Skin epidermis (tissue), 12 donors: ENCODE measurements around the gene ADAM23.

Experiments
- H3K27ac ChIP-seq, 21 experiments: fragments of 200-600 bp; sonication (generic) in 11 of 21; one replicate each; pipeline ENCODE4 v1.5.0; 2020; ENCODE audit warnings: mild to moderate bottlenecking in 3 of 21, inconsistent platforms in 2 of 21, moderate library complexity in 2 of 21
- H3K4me3 ChIP-seq, 7 experiments: fragments of 200-600 bp; sonication (generic) in 2 of 7; one replicate each; pipeline ENCODE4 v1.5.0; 2020; ENCODE audit warnings: inconsistent platforms in 2 of 7, mild to moderate bottlenecking in 2 of 7, moderate library complexity in 1 of 7

ADAM23 gene

DNA sequence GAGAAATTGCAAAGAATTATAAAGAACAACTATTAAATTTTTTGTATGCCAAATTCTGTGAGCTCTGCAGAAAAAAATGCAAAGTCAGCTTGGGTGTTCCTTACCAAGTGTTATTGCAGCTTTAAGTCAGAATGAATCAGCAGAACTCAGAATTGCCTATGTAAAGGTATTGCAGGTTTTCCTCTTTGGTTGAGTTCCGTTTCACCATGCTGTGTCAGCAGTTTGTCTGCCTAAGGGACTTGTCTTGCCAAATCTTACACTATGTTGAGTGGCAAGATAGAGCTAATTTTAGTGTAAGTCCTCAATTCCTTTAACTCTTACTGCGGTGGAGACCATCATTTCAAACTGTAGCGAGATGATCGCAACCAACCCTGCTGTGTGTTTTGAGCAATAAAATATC lies 38.8 kb downstream of the ADAM23 start:
- Histone ChIP-seq H3K27ac (no peak overlapping the region), H3K4me3 (no peak overlapping the region)

DNA sequence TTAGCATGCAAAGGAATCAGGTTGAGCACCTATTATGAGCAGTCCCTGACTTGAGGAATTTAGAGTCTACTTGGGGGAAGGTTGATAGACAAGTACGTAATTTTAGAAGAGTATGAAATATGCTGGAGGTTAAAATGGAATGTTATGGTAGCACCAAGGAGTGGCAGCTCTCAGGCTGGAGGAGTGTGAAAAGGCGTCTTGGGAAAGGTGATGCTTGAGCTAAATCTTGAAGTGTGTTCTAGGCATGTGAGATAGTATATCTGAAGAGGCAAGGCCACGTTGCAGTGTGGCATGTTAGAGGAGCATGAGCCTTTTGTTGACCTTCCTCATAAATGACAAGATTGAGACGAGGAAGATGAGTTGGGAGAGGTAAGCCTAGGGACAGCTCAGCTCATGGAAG lies 39.3 kb downstream of the ADAM23 start:
- Histone ChIP-seq H3K4me3 (no peak overlapping the region), H3K27ac (no peak overlapping the region)

DNA sequence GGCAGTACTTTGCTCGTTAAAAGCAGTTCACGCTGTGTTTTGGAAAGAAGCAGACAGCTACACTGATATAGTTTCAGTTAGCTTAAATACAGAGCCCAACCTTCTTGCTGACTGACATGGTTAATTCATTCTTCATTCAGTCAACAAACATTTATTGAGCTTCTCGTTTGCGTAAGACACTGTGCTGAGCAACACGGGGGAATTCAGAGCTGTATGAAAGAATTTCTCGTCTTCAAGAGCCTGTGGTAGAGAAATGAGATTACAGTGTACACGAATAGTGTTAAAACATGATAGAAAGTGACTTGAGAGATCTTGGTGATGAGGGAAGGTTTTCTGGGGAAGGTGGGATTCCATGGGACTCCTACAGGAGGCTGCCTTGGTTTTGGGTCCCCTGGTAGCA lies 44.7 kb downstream of the ADAM23 start:
- Histone ChIP-seq H3K4me3 (no peak overlapping the region), H3K27ac (no peak overlapping the region)

DNA sequence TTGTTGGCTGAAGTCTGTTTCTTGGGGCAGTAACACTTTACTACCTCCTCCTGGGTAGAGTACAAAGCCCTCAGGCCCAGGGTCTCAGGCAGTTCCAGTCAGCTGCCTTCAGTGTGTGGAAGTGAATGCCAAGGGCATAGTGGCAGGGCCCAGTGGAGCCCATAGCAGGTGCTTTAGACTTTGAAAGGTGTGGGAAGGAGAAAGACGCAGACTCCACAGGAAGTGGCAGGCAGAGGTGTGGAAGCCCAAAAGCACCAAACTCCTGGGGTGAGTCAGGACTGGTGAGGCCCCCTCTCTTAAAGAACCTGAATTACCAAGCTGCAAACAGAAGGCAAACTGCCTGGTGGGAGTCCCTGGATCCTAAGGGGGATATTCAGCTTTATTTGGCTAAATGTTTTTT lies 45.3 kb downstream of the ADAM23 start:
- no peak overlapping the region for H3K27ac ChIP-seq
- H3K4me3 ChIP-seq, result no peak overlapping the region

DNA sequence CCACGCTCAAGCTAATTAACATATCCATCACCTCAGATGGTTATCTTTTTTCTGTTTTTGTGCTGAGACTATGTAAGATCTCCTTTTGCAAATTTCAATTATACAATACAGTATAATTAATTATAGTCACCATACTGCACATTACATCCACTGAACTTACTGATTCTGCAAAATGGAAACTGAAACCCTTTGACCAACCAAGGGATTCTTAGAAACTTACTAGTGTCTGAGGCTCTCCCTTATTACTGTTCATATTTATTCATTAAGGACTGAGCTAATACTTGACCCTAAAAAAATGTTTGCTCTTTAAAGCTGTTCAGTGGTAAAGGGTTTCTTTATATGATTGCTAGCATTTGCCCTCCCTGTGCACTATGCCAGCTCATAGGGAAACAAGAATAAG lies 50.7 kb downstream of the ADAM23 start:
- Histone ChIP-seq H3K27ac (no peak overlapping the region), H3K4me3 (no peak overlapping the region)

DNA sequence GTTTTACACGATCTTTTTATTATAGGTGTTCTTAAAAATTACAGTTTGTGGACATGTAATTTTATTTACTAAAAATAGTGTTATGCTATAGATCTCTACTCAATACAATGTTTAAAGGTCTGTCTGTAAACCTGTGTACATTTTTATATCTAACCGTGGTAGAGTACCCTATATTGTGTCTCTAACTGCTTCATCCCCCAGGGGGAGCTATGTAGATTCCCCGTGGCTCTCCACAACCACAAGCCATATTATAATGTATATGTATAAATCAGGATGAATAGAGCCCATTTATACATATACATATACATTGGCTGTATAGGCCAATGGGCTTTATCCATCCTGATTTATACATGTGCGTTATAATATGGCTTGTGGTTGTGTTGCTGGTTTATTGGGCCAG lies 59.4 kb downstream of the ADAM23 start:
- Histone ChIP-seq H3K27ac (no peak overlapping the region), H3K4me3 (no peak overlapping the region)

DNA sequence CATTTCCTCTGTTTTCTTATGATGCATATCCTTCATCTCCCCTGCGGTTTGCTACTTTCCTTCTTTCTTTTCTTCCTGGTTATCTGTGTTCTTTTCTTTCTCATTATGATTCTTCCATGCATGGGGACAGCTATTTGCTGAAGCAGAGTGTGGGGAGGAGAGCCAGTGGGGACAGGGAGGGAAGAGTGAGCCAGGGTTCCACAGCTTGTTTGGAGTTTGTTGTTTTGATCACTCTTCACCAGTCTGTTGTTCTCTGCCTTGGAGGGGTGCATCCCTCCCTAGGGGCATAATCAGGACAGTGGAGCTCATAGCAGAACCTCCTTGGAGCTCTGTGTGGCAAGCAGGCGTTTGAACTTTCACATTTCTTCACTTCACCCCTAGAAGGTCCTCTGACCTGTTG lies 68.0 kb downstream of the ADAM23 start:
- Histone ChIP-seq H3K27ac (no peak overlapping the region), H3K4me3 (no peak overlapping the region)

DNA sequence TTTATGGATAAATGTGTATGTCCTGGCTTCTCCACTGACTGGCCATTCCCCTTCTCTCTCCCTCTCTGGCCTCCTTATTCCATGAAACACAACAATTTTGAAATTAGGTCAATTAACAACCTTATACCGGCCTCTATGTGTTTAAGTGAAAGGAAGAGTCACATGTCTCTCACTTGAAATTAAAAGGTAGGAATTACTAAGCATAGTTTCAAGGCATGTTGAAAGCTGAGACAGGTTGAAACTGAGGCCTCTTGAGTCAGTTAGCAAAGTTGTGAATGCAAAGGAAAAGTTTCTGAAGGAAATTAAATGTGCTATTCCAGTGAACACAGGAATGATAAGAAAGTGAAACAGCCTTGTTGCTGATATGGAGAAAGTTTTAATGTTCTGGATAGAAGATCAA lies 69.7 kb downstream of the ADAM23 start:
- no peak overlapping the region for H3K27ac ChIP-seq
- H3K4me3 ChIP-seq, result no peak overlapping the region

DNA sequence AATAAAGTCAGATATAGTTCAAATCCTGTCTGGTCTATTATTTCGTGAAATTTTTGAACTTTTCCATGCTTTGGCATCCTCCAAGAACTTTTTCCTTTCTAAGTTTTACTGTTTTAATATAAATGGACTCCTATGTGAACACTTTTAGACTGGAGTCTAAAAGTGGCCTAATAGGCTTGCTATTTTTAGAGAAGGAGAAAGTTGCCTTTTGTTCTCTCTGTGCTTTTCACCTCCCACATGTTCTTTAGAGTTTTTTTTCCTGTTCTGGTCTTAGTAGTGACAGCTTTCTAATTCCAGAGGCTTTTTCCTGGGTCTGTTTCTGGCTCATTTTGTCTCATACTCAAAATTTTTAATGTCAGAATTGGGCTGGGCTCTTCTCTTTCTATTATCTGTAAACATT lies 72.2 kb downstream of the ADAM23 start:
- H3K4me3 ChIP-seq, result no peak overlapping the region
- H3K27ac ChIP-seq, result no peak overlapping the region

DNA sequence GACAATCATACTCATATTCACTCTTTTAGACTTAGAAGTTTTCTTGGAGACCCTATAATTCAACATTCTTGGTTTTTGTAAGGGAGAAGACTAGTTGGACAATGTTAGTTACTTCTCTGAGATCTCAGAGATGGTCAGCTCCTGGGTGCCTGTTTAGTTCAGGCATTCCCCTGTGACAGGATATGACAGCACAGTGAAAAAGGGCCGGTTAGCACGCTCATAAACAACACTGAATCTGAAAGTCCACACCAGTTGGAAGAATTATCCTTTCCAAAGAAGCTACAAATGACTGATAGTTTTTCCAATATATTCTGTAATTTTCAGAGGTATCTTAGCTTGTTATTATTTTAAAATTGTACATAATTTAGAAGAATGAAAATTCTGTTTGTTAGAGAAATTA lies 75.7 kb downstream of the ADAM23 start:
- H3K4me3 ChIP-seq, result no peak overlapping the region
- H3K27ac ChIP-seq, result no peak overlapping the region

DNA sequence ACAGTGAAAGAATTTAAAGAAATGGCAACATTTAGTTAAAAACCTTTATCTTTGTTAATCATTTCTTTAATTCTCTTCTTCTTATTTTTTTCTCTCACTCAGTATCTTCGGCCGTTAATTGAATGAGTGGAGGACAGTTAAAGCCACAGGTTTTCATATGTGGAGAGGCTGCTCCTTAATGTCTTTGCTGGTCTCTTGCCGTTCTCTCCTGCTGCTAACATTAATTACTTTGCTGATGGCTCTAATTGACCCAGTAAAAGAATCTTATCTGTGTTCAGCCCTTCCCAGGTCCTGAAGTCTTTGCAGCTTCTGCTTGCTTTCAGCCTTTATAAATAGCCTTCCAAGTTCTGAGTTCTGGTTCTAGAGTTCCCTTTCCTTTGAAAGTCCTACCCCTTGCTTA lies 77.1 kb downstream of the ADAM23 start:
- Histone ChIP-seq H3K4me3 (no peak overlapping the region), H3K27ac (no peak overlapping the region)

DNA sequence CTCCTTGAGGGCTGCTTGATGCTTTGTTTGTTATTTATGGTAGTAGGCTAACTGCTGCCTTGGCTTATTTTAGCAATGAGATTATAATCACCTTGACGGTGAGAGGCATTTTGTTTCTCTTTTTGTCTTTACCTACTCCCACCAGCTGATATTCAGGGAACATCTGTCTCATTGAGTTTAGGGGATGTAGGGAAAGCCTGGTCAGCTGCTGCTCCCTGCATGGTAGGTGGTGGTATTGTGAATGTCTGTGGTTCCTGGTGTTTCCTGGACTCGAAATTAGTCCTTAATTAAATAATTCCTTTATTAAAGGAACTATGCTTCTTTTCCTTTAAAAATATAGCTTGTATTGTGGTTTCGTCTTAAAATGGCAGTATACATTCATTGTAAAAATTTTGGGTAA lies 77.8 kb downstream of the ADAM23 start:
- Histone ChIP-seq H3K27ac (no peak overlapping the region), H3K4me3 (no peak overlapping the region)

DNA sequence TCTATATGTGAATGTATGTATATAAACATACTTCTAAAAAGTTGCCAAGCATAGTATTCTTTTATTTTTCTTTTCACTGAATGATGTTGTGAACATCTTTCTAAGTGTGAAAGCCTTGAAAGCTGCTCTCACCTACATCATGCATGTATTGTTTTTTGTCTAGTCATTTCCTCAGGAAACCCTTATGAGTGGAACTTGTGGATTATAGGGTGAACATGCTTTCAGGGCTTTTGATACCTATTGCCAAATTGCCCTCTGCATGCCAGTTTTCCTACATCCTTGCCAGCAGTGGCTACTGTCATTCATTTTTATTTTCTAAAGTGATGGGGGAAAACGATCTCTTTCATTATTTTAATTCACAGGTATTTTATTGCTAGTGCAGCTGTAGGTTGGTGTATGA lies 78.3 kb downstream of the ADAM23 start:
- Histone ChIP-seq H3K27ac (no peak overlapping the region), H3K4me3 (no peak overlapping the region)

DNA sequence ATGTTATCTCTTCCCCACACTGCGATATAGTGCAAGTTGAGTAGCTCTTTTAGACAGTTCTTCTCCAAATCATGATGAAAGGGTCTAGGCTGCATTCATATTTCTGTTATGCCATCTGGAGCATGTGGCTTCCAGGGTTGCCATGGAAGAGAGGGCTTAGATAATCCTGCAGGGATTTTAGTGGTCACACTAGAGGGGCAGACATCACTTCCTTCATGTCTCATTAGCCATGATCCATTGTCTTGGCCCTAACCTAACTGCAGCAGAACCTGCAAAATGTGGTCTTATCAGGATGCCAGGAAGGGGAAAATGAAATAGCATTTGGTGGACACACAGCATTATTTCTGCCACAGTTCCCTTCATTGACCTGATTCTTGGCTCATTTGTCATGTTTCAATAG lies 83.1 kb downstream of the ADAM23 start:
- no peak overlapping the region for H3K4me3 ChIP-seq
- H3K27ac ChIP-seq, result no peak overlapping the region

DNA sequence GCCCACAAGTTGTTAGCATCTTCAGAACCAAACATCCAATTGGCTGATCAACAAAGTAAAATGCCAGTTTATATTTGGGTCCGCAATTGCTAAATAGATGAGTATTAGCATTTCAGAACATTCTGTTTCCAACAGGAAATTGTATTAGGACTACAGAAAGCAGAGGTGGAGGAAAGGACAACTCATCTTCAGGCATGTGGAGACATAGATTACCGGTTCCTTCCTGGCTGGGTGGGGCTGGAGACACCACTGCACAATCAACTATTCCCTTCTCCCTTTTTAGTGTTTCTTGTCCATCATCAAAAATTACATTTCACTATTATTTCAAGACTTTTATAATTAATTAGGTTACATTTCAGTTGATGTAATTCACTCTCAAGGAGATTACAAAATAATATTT lies 83.8 kb downstream of the ADAM23 start:
- no peak overlapping the region for H3K4me3 ChIP-seq
- H3K27ac ChIP-seq, result no peak overlapping the region

DNA sequence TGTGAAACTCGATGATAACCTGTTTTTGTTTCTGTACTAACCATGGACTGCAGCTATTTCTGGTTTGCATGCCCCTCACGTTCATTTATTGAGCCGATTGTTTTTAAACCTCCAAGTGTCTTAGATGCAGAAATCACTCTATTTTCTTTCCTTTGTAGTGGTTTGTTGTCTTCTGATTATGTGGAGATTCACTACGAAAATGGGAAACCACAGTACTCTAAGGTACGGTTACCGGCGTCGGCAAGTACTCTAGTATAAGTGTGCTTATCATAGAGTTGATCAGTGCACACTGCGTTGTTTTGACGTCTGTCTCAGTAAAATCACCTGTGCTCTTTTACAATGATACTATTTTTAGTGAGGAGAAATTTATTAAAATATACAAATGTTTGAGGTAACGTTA lies 87.4 kb downstream of the ADAM23 start:
- Histone ChIP-seq H3K4me3 (no peak overlapping the region), H3K27ac (no peak overlapping the region)

DNA sequence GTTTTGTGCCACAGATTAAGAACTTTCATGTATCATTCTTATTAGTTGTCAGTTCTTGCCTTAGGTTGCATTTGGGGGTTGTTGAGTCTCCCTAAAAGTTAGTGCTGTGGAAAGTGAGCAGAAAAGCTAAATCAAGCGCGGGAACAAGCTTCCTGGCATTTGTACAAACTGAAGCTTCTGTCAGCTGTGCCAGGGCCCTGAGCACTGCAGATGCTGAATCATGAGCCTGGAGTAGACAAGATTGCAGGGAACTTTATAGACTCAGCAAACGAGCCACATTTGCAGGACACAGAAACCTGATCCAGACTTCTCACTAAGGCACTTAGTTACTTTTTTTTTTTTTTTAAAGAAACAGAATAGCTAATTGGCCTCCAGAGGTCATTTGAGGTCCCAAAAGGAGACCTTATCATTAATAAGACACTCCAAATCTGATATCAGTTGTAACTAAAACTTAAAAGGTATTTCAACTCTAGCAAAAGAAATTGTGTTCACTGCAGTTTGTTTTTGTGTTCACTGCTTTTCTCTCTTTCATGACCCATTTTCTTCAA lies 88.7 kb downstream of the ADAM23 start:
- H3K4me3 ChIP-seq, result no peak overlapping the region
- no peak overlapping the region for H3K27ac ChIP-seq

DNA sequence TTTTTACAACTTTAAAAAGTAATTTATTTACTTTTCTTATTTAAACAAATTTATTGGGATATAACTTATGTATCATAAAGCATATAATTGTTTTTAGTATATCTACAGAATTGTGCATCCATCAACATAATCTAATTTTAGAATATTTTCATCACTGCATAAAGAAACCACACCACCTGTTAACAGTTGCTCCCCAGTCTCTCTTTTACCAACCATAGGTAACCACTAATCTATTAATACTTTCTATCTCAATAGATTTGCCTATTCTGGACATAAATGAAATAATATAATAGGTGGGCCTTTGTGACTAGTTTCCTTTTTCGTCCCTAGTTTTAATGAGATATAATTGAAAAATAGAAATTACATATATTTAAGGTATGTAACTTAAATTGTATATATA lies 90.6 kb downstream of the ADAM23 start:
- no peak overlapping the region for H3K27ac ChIP-seq
- H3K4me3 ChIP-seq, result no peak overlapping the region

DNA sequence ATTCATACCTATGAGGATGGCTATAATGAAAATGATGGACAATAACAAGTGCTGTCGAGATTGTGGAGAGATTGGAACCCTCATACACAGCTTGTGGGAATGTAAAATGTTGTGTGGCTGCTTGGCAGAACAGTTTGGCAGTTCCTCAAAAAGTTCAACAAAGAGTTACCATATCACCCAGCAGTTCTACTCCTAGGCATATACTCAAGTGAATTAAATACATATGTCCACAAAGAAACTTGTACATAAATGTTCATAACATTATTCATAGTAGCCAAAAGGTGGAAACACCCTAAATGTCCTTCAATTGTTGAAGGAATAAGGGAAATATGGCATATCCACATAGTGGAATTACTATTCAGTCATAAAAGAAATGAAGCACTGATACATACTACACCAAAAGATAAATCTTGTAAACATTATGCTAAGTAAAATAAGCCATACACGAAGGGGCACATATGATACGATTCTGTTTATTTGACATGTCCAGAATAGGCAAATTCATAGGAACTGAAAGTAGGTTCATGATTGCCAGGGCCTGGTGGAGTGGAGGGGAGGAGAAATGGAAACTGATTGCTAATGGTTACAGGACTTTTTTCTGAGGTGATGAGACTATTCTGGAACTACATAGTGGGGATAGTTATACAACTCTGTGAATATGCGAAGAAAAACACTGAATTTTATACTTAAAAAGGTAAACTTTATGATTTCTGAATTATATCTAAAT lies 92.1 kb downstream of the ADAM23 start:
- Histone ChIP-seq H3K27ac (no peak overlapping the region), H3K4me3 (no peak overlapping the region)

DNA sequence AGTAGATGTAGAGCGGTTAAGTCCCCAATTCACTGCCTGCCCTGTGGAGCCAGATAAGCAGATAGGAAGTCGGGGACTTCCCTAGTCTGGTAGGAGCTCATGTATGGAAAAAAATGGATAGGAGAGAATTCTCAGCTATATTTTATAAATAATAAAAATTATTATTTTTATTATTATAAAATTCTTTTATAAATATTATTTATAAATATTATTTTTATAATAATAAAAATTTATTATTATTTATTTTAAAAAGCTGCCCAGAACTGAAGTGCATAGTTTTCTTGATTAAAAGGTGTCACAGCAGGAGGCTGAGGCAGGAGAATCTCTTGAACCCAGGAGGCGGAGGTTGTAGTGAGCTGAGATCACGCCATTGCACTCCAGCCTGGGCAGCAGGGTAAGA lies 97.4 kb downstream of the ADAM23 start:
- Histone ChIP-seq H3K27ac (no peak overlapping the region), H3K4me3 (no peak overlapping the region)

DNA sequence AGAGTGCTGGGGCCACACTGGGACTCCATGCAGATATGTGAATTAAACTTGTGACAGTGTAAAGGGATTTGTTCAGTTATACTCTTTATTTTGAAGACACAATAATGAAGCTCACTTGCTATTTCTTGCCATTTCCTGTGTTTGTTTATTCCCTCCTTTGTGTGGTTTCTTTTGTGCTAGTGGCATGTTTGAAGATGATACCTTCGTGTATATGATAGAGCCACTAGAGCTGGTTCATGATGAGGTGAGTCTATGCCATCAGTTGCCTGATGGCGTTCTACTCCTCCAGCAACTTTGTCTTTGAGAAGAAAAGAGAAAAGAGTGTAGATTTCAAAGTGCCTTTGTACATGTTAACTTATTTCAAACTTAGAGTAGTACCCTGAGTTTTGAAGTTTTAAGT lies 99.7 kb downstream of the ADAM23 start:
- H3K27ac ChIP-seq, result no peak overlapping the region

DNA sequence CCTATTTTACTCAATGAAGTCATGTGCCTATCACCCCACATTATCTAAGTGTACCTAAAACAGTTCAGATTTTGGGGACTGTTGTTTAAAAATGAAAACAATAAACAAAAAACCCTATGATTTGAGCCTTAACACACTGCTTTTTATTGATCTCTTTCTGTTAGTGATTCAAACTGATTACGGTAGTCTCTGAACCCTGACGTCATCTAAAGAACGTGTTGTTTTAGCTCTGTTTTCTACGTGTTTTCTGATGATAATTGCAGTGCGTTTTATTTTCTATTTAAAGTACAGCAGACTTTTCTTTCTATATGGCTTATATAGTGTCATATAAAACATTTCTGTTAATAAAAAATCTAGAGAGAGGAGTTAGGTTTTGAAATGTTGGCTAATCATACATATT lies 105.1 kb downstream of the ADAM23 start:
- Histone ChIP-seq H3K27ac (no peak overlapping the region), H3K4me3 (no peak overlapping the region)

More for the DNA sequence above, 99.7 kb downstream of the ADAM23 start:
- no peak overlapping the region for H3K4me3 ChIP-seq
